Measurements from ENCODE around the gene IFNAR2. TPM values are rescaled to one million over a fixed set of nuclear protein-coding genes. Genes with fewer than 3 reads are reported as not detected.
A peak's percentile ranks its signal among the peaks of the same experiment; 100 is the strongest.

The IFNAR2 gene
- total RNA-seq, 2 donors from 2014 or later, result 12.2 to 12.9 TPM

DNA sequence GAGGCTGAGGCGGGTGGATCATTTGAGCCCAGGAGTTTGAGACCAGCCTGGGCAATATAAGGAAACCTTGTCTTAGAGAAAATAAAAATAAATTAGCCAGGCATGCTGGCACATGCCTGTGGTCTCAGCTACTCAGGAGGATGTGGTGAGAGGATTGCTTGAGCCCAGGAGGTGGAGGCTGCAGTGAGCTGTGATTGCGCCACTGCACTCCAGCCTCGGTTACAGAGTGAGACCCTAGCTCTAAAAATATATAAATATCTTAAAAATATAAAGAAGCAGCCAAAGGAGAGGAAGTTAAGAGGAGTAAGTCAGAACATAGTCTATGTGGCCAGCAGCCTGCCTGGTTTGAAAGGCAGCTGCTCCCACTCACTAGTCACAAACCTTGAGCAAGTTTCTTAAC lies 31.9 kb downstream of the IFNAR2 start:
- Histone ChIP-seq H3K4me3 (no peak overlapping the region), H3K27me3 (no peaks in the 10 kb centered on the region), H3K9me3 (no peaks in the 10 kb centered on the region), H3K27ac (peak overlapping the region in 1 of 4 donors; percentile 48), H3K4me1 (peaks cover 6% of the 10 kb centered on the region), H3K36me3 (replicated peaks in 1 of 2; ENCODE audit: insufficient read depth in 1 of 2, low read depth in 2 of 2) (peaks cover 0 to 5% of the 10 kb centered on the region in 2 donors)
- DNase-seq (peak in 1 of 4 donors; percentile 64), ATAC-seq (no peak)
- TF ChIP-seq POLR2A (IDR thresholded peaks at IDR 0.05), result no peak
- TF ChIP-seq, protein P1, sequence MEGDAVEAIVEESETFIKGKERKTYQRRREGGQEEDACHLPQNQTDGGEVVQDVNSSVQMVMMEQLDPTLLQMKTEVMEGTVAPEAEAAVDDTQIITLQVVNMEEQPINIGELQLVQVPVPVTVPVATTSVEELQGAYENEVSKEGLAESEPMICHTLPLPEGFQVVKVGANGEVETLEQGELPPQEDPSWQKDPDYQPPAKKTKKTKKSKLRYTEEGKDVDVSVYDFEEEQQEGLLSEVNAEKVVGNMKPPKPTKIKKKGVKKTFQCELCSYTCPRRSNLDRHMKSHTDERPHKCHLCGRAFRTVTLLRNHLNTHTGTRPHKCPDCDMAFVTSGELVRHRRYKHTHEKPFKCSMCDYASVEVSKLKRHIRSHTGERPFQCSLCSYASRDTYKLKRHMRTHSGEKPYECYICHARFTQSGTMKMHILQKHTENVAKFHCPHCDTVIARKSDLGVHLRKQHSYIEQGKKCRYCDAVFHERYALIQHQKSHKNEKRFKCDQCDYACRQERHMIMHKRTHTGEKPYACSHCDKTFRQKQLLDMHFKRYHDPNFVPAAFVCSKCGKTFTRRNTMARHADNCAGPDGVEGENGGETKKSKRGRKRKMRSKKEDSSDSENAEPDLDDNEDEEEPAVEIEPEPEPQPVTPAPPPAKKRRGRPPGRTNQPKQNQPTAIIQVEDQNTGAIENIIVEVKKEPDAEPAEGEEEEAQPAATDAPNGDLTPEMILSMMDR (IDR thresholded peaks at IDR 0.05), result no peak
- intact Hi-C loops (cut with DNase I), result no loop called here
- WGBS, 2 donors, result 74 to 81% methylated on average over 3 of the region's 3 CpGs

DNA sequence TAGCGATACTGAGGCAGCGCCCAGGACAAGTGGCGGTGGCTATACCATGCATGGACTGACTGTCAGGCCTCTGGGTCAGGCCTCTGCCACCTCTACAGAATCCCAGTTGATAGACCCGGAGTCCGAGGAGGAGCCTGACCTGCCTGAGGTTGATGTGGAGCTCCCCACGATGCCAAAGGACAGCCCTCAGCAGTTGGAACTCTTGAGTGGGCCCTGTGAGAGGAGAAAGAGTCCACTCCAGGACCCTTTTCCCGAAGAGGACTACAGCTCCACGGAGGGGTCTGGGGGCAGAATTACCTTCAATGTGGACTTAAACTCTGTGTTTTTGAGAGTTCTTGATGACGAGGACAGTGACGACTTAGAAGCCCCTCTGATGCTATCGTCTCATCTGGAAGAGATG lies 33.2 kb downstream of the IFNAR2 start:
- Histone ChIP-seq H3K9me3 (no peaks in the 10 kb centered on the region), H3K27me3 (no peaks in the 10 kb centered on the region), H3K36me3 (replicated peaks in 1 of 2; ENCODE audit: insufficient read depth in 1 of 2, low read depth in 2 of 2) (peaks cover 0 to 2% of the 10 kb centered on the region in 2 donors), H3K4me1 (peaks cover 19% of the 10 kb centered on the region), H3K4me3 (no peak overlapping the region), H3K27ac (no peak overlapping the region)
- ATAC-seq, result no peak
- DNase-seq, result no peak
- intact Hi-C loops (cut with DNase I), result no loop called here
- TF ChIP-seq, protein P1 (IDR thresholded peaks at IDR 0.05), result no peak
- TF ChIP-seq POLR2A (IDR thresholded peaks at IDR 0.05), result no peak
- 85 to 100% methylated on average over 6 to 11 of the region's 11 CpGs for WGBS, 2 donors

DNA sequence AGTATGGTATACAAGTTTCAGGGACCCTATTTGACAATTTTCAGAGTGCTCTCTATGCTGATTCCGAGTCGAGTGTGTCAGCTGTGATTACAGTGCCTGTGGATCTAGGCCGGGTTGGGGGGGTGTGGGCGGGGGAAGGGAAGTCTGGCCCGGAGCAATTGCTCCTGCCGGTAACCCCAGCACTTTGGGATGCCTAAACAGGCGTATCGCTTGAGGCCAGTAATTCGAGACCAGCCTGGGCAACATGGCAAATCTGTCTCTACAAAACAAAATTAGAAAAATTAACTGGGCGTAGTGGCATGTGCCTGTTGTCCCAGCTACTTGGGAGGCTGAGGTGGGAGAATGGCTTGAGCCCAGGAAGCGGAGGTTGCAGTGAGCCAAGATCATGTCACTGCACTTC lies 34.8 kb downstream of the IFNAR2 start:
- Histone ChIP-seq H3K9me3 (no peaks in the 10 kb centered on the region), H3K27ac (no peak overlapping the region), H3K4me3 (no peak overlapping the region), H3K27me3 (no peaks in the 10 kb centered on the region), H3K4me1 (peaks cover 35% of the 10 kb centered on the region), H3K36me3 (replicated peaks in 1 of 2; ENCODE audit: insufficient read depth in 1 of 2, low read depth in 2 of 2) (no peaks in the 10 kb centered on the region)
- ATAC-seq (no peak), DNase-seq (no peak)
- 88 to 91% methylated on average over 11 of the region's 11 CpGs for WGBS, 2 donors
- intact Hi-C loops (cut with DNase I), result no loop called here
- TF ChIP-seq POLR2A (IDR thresholded peaks at IDR 0.05), result no peak
- TF ChIP-seq, protein P1 (IDR thresholded peaks at IDR 0.05), result no peak

DNA sequence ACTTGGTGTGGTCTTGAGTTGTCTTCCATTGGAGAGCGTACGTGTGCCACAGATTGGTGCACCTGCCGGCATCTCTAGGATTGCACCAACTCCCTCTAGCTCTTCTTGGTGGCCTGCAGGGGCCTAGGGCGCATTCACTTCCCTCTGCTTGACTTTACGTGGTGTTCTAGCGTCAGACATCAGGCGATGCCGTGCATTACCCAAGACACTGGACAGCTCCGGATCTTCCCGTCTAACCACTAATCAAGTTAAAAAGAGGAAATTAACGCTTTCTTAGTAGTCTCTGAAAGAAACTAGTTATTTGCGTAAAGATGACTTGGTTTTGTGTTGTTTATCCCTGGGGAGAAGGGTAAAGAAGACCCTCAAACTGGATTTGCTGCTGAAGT lies 35.9 kb downstream of the IFNAR2 start:
- Histone ChIP-seq H3K36me3 (replicated peaks in 1 of 2; ENCODE audit: insufficient read depth in 1 of 2, low read depth in 2 of 2) (no peaks in the 10 kb centered on the region), H3K4me3 (peak overlapping the region in 1 of 2 donors; percentile 60), H3K27ac (peak overlapping the region; percentile 55 to 91 (median 76)), H3K9me3 (no peaks in the 10 kb centered on the region), H3K4me1 (peaks cover 41% of the 10 kb centered on the region), H3K27me3 (no peaks in the 10 kb centered on the region)
- no peak for TF ChIP-seq POLR2A (IDR thresholded peaks at IDR 0.05)
- TF ChIP-seq, protein P1 (IDR thresholded peaks at IDR 0.05), result no peak
- WGBS, 2 donors, result 17 to 23% methylated on average over 12 of the region's 12 CpGs
- no peak for ATAC-seq
- intact Hi-C loops (cut with DNase I), result no loop called here
- peak in 2 of 4 donors; percentile 20 to 80 for DNase-seq

DNA sequence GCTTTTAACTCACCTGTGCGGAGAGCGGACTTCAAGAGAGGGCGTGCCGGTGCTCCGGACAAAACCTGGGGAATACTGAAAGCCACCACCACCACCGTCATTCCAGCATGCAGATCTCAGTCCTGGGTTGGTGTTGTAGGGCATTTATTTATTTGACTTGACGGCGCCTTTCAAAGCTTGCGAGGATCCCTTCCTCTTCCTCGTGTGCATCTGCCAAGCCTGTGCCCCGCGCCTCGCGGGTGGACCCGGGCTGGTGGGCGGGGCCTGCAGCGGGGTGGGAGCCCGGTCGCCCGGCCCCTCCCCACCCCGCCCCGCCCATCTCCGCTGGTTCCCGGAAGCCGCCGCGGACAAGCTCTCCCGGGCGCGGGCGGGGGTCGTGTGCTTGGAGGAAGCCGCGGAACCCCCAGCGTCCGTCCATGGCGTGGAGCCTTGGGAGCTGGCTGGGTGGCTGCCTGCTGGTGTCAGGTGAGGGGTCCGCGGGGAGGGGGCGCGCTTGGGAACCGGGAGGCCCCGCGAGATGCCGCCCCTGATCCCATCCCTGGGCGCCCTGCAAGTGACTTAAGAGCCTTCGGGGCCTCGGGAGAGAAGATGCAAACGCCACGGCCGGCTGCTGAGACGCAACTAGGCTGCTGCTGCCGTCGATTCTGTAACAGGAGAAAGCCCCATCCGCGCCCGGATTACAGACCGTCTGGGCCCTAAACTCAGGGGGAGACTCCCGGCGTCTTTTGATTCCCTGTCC lies 36.5 kb downstream of the IFNAR2 start, which contains the start of gene IL10RB:
Gene IL10RB (plus strand): TSS at position 318 of the 739 bp plus-strand sequence. CDS start 99 bp downstream, at position 417.
- ATAC-seq (peak; percentile 79), DNase-seq (peak; percentile 66 to 78 (median 70))
- TF ChIP-seq POLR2A (IDR thresholded peaks at IDR 0.05), result peak; percentile 15 to 66 (median 52)
- TF ChIP-seq, protein P1 (IDR thresholded peaks at IDR 0.05), result no peak
- 1 to 2% methylated on average over 9 to 60 of the region's 60 CpGs for WGBS, 2 donors
- Histone ChIP-seq H3K27ac (peak within 1 kb of the TSS; percentile 55 to 91 (median 76)), H3K9me3 (no peaks in the 10 kb centered on the region), H3K4me3 (peak within 1 kb of the TSS; percentile 60 to 67), H3K36me3 (replicated peaks in 1 of 2; ENCODE audit: insufficient read depth in 1 of 2, low read depth in 2 of 2) (no peaks in the 10 kb centered on the region), H3K4me1 (peaks cover 41% of the 10 kb centered on the region), H3K27me3 (no peaks in the 10 kb centered on the region)
- intact Hi-C loops (cut with DNase I), result no loop called here
